Upper lobe of left lung (tissue), 4 donors: ENCODE measurements around the gene RTP3.

Experiments
- POLR2A ChIP-seq, 4 donors: fragments of 450-650 bp; IDR thresholded peaks; one replicate each; pipeline ENCODE4 v1.5.1; 2016 to 2017; ENCODE audit warnings: antibody characterized with exemption in 4 of 4, mild to moderate bottlenecking in 2 of 4
- TF ChIP-seq, protein P1 (sequence below), 6 experiments: fragments of 450-650 bp in 4 of 6; fragments of 200-600 bp in 2 of 6; sonication (generic) in 2 of 6; IDR thresholded peaks; one replicate each; pipeline ENCODE4 v1.5.1; 2016 to 2019; ENCODE audit warnings: antibody characterized with exemption in 6 of 6

DNA sequence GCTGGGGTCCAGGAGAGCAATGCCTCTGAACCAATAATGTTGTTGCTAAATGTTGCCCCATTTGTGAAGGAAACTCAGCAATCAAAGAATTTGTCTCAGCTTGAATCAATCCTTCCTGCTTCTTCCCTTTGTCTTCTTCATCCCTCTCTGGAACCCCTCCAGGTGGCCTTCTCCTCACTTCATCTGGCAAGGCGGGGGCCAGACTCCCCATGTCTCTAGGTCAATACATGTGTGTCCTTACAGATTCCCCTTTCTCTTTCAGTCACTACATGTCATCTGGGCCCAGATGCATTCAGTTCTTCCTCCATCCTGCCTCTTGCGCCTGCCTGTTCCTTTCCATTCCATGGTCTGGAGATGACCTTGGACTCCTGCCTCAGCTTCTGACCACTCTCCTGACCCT is 25.0 kb upstream of the RTP3 start:
- TF ChIP-seq, protein P1, sequence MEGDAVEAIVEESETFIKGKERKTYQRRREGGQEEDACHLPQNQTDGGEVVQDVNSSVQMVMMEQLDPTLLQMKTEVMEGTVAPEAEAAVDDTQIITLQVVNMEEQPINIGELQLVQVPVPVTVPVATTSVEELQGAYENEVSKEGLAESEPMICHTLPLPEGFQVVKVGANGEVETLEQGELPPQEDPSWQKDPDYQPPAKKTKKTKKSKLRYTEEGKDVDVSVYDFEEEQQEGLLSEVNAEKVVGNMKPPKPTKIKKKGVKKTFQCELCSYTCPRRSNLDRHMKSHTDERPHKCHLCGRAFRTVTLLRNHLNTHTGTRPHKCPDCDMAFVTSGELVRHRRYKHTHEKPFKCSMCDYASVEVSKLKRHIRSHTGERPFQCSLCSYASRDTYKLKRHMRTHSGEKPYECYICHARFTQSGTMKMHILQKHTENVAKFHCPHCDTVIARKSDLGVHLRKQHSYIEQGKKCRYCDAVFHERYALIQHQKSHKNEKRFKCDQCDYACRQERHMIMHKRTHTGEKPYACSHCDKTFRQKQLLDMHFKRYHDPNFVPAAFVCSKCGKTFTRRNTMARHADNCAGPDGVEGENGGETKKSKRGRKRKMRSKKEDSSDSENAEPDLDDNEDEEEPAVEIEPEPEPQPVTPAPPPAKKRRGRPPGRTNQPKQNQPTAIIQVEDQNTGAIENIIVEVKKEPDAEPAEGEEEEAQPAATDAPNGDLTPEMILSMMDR (IDR thresholded peaks at IDR 0.05): no peak
- TF ChIP-seq POLR2A (IDR thresholded peaks at IDR 0.05): no peak
